ENCODE results near the gene POU2AF2. TPM values are rescaled to one million over a fixed set of nuclear protein-coding genes. Genes with fewer than 3 reads are reported as not detected.

The POU2AF2 gene
- total and polyA plus RNA-seq, 2 of the 8 experiments (the other 6 are each of a cell fraction or from before 2014, with no cell fraction given): not detected

- H3K27me3 ChIP-seq (replicated peaks in 1 of 4; ENCODE audit: control insufficient read depth in 3 of 4, extremely low read depth in 1 of 4, insufficient read depth in 3 of 4, low read length in 3 of 4): no peaks in the 10 kb centered on the region
- POLR2A ChIA-PET (ENCODE audit: partially characterized antibody): no interaction called here
- no peak overlapping the region for H3K4me3 ChIP-seq (ENCODE audit: extremely low read depth in 1 of 4, insufficient read depth in 2 of 4, low read depth in 3 of 4, low read length in 4 of 4)
- TF ChIP-seq HDAC2 (IDR thresholded peaks at IDR 0.05; ENCODE audit: borderline replicate concordance in 1 of 2, low read depth in 2 of 2, low read length in 2 of 2) (no peak), ATF3 (IDR thresholded peaks at IDR 0.05; ENCODE audit: insufficient read depth, low read depth, low read length) (no peak), SIN3A (conservative IDR thresholded peaks at IDR 0.05 in 1 of 2, IDR thresholded peaks at IDR 0.05 in 1 of 2; ENCODE audit: low read depth in 1 of 2, low read length in 2 of 2) (no peak), CBX5 (IDR thresholded peaks at IDR 0.05; ENCODE audit: low read depth, low read length) (no peak)
Measured at GRCh38 chr11:111326824-111327223, 81.3 kb downstream of the POU2AF2 start.

More at GRCh38 chr11:111326824-111327223, 81.3 kb downstream of the POU2AF2 start:
- H2BK12ac ChIP-seq (ENCODE audit: low read depth, low read length): no peak overlapping the region
- no peaks in the 10 kb centered on the region for H3K79me1 ChIP-seq (ENCODE audit: low read depth, low read length)
- peaks cover 0 to 4% (median 0%) of the 10 kb centered on the region in 4 experiments; a peak in 1 of 7 replicates for H3K4me1 ChIP-seq (replicated peaks in 1 of 4; ENCODE audit: control insufficient read depth in 3 of 4, insufficient read depth in 4 of 4, low read length in 3 of 4)
- H4K20me1 ChIP-seq (replicated peaks in 1 of 2; ENCODE audit: control insufficient read depth in 1 of 2, insufficient read depth in 2 of 2, low read length in 2 of 2): no peaks in the 10 kb centered on the region
- no peak overlapping the region for H4K5ac ChIP-seq (ENCODE audit: insufficient read length, low read depth, low read length)
- H3K79me2 ChIP-seq (ENCODE audit: control insufficient read depth in 1 of 2, insufficient read depth in 2 of 2, low read length in 2 of 2): no peaks in the 10 kb centered on the region
- H2AFZ ChIP-seq (ENCODE audit: low read length): no peak overlapping the region
- no peak overlapping the region for H3K4me2 ChIP-seq (ENCODE audit: insufficient read depth in 1 of 2, low read depth in 2 of 2, low read length in 2 of 2)
- no peak overlapping the region for H3K9ac ChIP-seq (replicated peaks in 1 of 4; ENCODE audit: extremely low read depth in 1 of 4, low read depth in 3 of 4, low read length in 3 of 4)
- FAIRE-seq (no peak), DNase-seq (ENCODE audit: low read depth in 1 of 2, low spot score in 2 of 2) (no peak)
- H4K8ac ChIP-seq (ENCODE audit: extremely low read depth, insufficient read depth, low read length): no peak overlapping the region
- no peak overlapping the region for H2BK5ac ChIP-seq (ENCODE audit: low read depth, low read length)
- 58% methylated on average over 4 of the region's 4 CpGs; no CpG with 5 or more reads in 1 of the 2 experiments for WGBS, 2 experiments (ENCODE audit: extremely low coverage in 1 of 2, insufficient coverage in 1 of 2, insufficient read length in 1 of 2, insufficient replicate concordance in 2 of 2, low coverage in 1 of 2, low lambda C conversion rate in 2 of 2, missing lambda C conversion rate in 1 of 2)
- CTCF ChIA-PET (ENCODE audit: partially characterized antibody): interaction anchor here (1.0 to 1.6 kb wide), 6 partner anchors 23 to 102 kb away, joined by 3 to 6 read pairs (median 4); no protein-coding TSS in a partner anchor
- H3K36me3 ChIP-seq (ENCODE audit: control insufficient read depth in 2 of 4, insufficient read depth in 4 of 4, low read length in 3 of 4): no peaks in the 10 kb centered on the region
- H3K27ac ChIP-seq (ENCODE audit: low read depth, low read length): no peak overlapping the region
- H3K4ac ChIP-seq (replicated peaks; ENCODE audit: insufficient read length, low read depth, low read length): no peak overlapping the region
- no peak overlapping the region for H2BK20ac ChIP-seq (ENCODE audit: low read length)
- no peak overlapping the region for H3K18ac ChIP-seq (ENCODE audit: extremely low read depth, low read length)
- H3K9me3 ChIP-seq (ENCODE audit: insufficient read depth in 2 of 2, low read depth in 1 of 2, low read length in 1 of 2): no peaks in the 10 kb centered on the region
- H2AK5ac ChIP-seq (ENCODE audit: low read depth, low read length): no peak overlapping the region
- no peak overlapping the region for H4K91ac ChIP-seq (replicated peaks; ENCODE audit: insufficient read length, low read length)
- no peaks in the 10 kb centered on the region for H3K23me2 ChIP-seq (ENCODE audit: low read depth, low read length)
- no peak overlapping the region for H2BK15ac ChIP-seq (ENCODE audit: low read length)
- H3K56ac ChIP-seq (replicated peaks; ENCODE audit: insufficient read length, low read depth, low read length): no peak overlapping the region
- no peak overlapping the region for H2BK120ac ChIP-seq (replicated peaks; ENCODE audit: low read depth, low read length)
- H3K14ac ChIP-seq (ENCODE audit: insufficient read length): no peak overlapping the region
- no peak overlapping the region for H3K23ac ChIP-seq (ENCODE audit: insufficient read length)

All from H1 (cell line).